ENCODE results near the gene MYBPC3.

Gene MYBPC3

DNA sequence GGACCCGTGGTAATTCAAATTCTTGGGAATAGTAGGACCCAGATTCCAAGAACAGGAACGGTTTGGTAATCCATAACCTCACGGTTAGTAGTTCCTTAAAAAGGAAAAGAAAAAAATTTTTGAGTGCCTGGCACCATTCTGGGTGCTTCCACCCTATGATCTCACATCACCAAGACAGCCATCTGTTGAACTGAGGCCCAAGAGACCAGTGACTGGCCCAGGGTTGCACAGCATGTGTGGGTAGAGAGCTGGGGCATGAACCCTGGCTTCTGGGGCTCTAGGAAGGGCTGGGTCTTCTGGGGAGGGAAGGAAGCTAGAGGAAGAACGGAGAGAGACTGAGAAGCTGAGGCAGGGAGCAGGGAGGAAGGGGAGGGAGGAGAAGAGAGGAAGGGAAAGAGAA lies 30.6 kb upstream of the MYBPC3 start:
- DNase-seq: no peak

- no peak for DNase-seq
Measured at GRCh38 chr11:47380078-47380477, 27.6 kb upstream of the MYBPC3 start.

DNA sequence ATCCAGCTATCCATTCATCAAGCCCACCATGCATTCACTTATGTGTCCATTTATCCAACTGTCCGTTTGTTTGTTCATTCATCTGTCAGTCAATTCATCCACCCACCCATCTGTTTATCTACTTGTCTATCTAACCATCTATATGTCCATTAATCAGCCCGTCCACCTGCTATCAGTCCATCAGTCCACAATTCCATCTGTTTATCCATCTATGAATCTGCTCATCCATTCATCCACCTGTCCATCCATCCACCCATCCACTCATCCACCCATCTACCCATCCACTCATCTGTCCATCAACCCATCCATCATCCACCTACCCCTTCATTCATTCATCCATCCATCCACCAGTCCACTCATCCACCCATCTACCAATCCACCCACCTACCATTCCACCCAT lies 26.8 kb upstream of the MYBPC3 start:
- no peak for DNase-seq

- no peak for DNase-seq
Measured at GRCh38 chr11:47378836-47379170, 26.3 kb upstream of the MYBPC3 start.

GRCh38 chr11:47378010-47378835 lies 25.7 kb upstream of the MYBPC3 start, which contains the start of gene SPI1:
Gene SPI1 (minus strand): TSS chr11:47378547. CDS start chr11:47378353, 194 bp downstream.
- DNase-seq: no peak

DNA sequence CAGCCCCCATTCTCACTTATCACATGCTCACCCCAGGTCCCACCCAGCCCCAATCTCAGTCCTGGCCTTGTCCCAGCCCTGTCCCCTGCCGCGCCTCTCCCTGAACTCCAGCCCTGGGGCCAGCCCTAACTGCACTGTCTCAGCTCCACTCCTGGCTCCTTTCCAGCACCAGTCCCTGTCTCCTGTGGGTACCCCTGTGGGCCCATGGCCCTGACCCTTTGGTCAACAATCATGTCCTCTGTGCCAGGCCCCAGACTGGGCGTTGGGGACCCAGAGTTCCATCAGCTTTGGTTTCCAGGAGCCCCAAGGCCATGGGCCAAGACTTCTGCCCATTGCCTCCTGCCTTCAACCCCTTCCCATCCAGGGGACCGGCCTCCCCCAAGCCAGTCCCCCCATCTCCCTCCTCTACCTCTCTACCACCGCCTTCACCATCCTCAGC lies 25.1 kb upstream of the MYBPC3 start:
- no peak for DNase-seq

GRCh38 chr11:47376525-47377371 lies 24.2 kb upstream of the MYBPC3 start:
- no peak for DNase-seq

- DNase-seq: no peak
Measured at GRCh38 chr11:47376107-47376524, 23.6 kb upstream of the MYBPC3 start.

DNA sequence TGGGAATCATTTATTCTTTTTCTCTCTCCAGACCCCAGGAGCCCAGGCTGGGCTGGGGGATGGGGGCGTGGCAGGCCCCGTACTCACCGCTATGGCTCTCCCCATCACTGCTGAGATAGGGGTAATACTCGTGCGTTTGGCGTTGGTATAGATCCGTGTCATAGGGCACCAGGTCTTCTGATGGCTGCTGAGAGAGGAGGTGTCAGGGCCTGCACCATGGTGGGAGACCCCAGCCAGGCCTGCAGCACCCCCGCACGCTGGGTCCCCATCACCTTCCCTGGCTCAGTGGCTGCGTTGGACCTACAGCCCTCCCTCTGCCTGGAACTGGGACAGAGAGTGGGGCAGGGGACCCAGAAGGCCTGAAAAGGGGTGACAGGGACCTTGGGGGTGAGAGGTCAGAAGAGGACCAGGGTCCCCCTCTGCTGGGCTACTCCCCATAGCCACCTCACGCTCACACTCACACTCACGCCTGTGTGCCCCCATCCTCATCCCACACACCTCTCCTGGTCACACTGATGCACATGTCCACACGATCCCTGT lies 23.1 kb upstream of the MYBPC3 start:
- DNase-seq: no peak

- DNase-seq: no peak
Measured at GRCh38 chr11:47375020-47375419, 22.5 kb upstream of the MYBPC3 start.

GRCh38 chr11:47374720-47375019 lies 22.2 kb upstream of the MYBPC3 start:
- no peak for DNase-seq

DNA sequence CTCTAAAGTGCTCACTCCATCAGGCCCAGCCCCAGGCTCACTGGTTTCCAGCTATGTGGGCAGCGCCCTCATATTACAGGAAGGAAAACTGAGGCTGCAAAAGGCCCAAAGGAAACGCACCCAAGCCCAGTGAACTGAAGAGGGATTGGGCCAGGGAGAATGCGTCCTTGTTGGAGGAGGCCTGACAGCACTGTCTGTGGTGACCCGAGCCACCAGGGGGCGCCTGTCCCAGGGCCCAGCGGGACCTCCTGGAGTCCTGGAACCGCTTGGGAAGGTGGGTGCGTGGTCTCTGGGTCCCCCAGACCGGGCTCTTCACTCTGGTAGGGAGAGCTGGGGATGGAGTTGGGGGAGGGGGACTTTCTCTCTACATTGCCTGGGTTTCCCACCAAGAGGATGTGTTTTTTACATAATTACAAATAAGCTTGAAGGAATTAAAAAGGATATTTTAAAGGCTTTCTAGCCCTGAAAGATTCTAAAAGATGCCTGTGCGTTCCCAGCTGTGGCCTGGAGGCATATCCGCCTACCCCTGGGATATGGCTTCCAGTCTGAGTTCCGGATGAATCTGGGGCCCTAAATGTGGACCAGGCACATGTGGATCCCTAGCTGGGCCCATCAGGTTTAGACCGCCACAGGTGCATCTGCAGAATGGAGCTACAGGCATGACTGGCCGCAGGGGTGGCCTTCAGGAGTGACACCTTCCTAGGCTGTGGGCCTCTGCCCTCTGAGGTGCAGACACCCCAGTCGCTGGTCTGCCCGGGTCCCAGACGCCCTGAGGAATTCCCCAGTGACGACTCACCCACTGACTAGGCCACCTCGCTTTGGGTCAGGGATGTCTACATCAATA lies 21.6 kb upstream of the MYBPC3 start:
- no peak for DNase-seq

- no peak for DNase-seq
Measured at GRCh38 chr11:47372422-47372821, 19.9 kb upstream of the MYBPC3 start.

GRCh38 chr11:47369676-47370075 lies 17.2 kb upstream of the MYBPC3 start:
- no peak for DNase-seq

DNA sequence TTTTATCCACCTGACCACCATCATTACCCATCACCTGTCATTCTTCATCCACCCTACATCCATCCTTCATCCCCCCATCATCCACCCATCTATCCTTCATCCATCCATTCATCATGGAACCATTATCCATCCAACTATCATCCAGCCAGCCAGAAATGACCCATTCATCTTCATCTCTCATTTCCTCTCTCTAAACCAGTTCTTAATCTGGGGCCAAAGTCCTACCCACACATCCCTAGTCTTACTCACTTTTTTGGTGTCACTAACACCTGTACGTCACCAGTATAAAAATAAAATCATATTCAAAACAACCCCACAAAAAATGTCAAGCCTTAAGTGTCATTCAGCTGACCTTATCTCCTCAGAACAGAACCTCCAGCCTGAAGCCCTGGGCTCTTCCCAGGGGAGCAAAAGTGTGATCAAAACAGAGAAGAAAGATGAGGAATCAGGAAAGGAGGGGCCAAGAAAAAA lies 13.6 kb upstream of the MYBPC3 start:
- DNase-seq: no peak

DNA sequence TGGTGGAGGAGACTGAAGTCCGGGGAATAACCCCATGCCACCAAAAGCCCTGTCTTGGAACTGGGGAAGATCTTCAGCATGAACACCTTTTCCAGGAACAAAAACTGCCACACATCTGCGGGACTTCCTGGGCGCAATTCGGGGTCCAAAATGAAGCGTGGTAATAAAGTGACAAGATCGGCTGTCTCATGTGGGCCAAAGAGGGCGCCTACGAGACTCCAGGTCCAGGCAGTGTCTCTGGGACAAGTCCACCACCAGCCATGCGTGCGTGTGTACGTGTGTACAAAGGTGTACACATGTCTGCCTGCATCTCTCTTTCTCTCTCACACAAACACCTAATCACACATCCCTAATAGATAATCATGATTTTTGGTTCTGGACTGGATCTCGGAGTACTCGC lies 8.9 kb upstream of the MYBPC3 start:
- no peak for DNase-seq

DNA sequence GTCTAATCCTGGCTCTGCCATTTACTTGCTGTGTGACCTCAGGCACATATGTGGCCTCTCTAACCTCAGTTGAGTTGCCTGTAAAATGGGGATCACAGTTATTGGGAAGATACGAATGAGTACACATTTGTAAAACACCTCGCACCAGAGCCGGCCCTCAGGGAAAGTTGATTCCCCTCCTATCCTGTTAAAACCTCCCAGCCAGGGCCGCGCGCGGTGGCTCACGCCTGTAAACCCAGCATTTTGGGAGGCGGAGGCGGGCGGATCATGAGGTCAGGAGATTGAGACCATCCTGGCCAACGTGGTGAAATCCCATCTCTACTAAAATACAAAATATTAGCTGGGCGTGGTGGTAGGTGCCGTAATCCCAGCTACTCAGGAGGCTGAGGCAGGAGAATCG lies 7.8 kb upstream of the MYBPC3 start:
- DNase-seq: no peak

DNA sequence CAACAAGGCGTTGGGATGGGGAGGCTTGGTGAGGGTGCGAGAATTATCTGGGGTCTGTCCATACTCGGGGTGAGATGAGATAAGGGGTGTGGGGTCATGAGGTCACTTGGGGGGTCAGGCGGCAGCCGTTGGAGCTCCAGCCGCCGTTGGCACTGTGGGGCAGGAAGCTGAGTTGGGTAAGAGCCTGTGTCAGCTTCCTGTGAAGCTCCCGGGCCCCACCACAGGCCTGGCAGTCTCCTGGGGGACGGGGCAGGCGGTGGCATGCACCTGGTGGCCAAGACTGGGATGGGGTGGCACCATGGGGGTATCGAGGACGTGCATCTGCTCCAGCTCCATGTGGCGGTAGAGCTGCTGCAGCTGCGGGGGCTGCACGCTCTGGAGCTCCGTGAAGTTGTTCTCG lies 7.1 kb upstream of the MYBPC3 start:
- DNase-seq: no peak

GRCh38 chr11:47359162-47359561 lies 6.7 kb upstream of the MYBPC3 start:
- DNase-seq: no peak

DNA sequence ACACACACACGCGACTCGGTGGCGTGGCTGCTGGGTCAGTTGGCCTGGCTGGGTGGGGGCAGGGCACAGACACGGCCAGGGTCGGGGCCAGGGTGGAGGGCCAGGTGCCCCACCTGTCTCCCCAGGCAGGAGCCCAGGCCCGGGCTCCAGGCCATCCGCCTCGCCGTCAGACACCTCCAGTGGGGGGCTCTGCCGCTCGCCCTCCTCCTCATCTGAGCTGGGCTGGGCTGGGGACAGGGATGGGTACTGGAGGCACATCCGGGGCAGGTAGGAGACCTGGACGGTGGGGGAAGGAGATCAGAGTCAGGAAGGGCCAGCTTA lies 6.2 kb upstream of the MYBPC3 start:
- no peak for DNase-seq

DNA sequence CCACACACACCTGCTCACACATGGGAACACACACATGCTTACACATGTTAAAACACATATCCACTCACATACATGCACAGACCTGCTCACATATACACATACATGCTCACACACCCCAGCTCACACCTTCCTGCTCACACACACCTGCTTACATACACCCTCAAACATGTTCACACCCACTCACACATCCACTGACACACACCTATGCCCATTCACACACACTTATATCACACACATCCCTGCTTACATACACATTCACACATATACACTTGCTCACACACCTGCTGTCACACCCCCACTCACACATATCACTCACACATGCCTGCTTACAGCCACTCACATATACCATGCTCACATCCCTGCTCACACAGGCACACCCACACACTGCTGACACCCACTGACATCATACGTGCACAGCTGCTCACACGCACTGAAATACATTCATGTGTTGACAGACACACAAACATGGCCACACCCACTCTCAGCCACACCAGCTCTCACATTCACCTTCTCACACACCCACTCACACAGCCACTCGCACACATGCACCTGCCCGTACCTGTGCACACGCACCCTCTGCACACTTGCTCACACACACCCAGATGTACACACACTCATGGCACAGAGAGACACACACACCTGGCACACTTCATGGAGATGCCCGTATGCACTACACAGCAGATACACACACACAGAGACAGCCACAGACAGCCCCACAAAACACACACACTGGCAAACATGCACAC lies 5.7 kb upstream of the MYBPC3 start:
- DNase-seq: no peak

GRCh38 chr11:47356998-47357329 lies 4.5 kb upstream of the MYBPC3 start:
- no peak for DNase-seq
